ENCODE results near the gene BSX.

The BSX gene

GRCh38 chr11:123011510-123011909 is 29.9 kb upstream of the BSX start:
- no peak overlapping the region for H2BK15ac ChIP-seq (ENCODE audit: low read depth, poor library complexity, severe bottlenecking)
- 52% methylated on average over 4 of the region's 4 CpGs for WGBS
- H4K91ac ChIP-seq (ENCODE audit: low read length) = no peak overlapping the region
- no peak overlapping the region for H4K8ac ChIP-seq (ENCODE audit: low read length)
- H3K27me3 ChIP-seq (ENCODE audit: control insufficient read depth in 1 of 2, insufficient read depth in 1 of 2, low read length in 2 of 2) = peaks cover 30 to 59% of the 10 kb centered on the region in 2 experiments
- H3K9me3 ChIP-seq (ENCODE audit: control insufficient read depth, low read length) = no peaks in the 10 kb centered on the region
- no peak overlapping the region for H3K14ac ChIP-seq (ENCODE audit: low read length in 2 of 2)
- H3K79me1 ChIP-seq (replicated peaks; ENCODE audit: low read length, poor library complexity, severe bottlenecking) = no peaks in the 10 kb centered on the region
- no peak overlapping the region for H2BK5ac ChIP-seq (ENCODE audit: low read depth, low read length, poor library complexity, severe bottlenecking)
- H2AFZ ChIP-seq (ENCODE audit: low read depth, low read length) = no peak overlapping the region
- H2BK120ac ChIP-seq (ENCODE audit: low read depth, low read length) = no peak overlapping the region
- H3K4me3 ChIP-seq (ENCODE audit: insufficient read depth in 1 of 2, low read depth in 1 of 2, low read length in 2 of 2) = no peak overlapping the region
- no peak overlapping the region for H3K27ac ChIP-seq (ENCODE audit: low read length, poor library complexity, severe bottlenecking)
- no peak overlapping the region for H3K23ac ChIP-seq (ENCODE audit: low read length in 2 of 2)
- H3K9ac ChIP-seq (ENCODE audit: low read length) = no peak overlapping the region
- no peak overlapping the region for H3K18ac ChIP-seq (ENCODE audit: low read depth in 1 of 2, low read length in 2 of 2)
- DNase-seq = no peak
- no peaks in the 10 kb centered on the region for H3K36me3 ChIP-seq (ENCODE audit: control insufficient read depth in 1 of 2, insufficient read depth in 2 of 2, low read depth in 1 of 2, low read length in 2 of 2)
- no peak overlapping the region for H3K4me2 ChIP-seq (ENCODE audit: low read length, poor library complexity, severe bottlenecking)
- H3K4ac ChIP-seq (ENCODE audit: low read depth in 1 of 2, low read length in 2 of 2) = no peak overlapping the region
- H3K4me1 ChIP-seq (ENCODE audit: control insufficient read depth, insufficient read depth, low read depth, low read length) = no peaks in the 10 kb centered on the region
- no peak overlapping the region for H2BK12ac ChIP-seq (ENCODE audit: low read length in 2 of 2)
- H2AK5ac ChIP-seq (ENCODE audit: low read length, severe bottlenecking) = no peak overlapping the region

DNA sequence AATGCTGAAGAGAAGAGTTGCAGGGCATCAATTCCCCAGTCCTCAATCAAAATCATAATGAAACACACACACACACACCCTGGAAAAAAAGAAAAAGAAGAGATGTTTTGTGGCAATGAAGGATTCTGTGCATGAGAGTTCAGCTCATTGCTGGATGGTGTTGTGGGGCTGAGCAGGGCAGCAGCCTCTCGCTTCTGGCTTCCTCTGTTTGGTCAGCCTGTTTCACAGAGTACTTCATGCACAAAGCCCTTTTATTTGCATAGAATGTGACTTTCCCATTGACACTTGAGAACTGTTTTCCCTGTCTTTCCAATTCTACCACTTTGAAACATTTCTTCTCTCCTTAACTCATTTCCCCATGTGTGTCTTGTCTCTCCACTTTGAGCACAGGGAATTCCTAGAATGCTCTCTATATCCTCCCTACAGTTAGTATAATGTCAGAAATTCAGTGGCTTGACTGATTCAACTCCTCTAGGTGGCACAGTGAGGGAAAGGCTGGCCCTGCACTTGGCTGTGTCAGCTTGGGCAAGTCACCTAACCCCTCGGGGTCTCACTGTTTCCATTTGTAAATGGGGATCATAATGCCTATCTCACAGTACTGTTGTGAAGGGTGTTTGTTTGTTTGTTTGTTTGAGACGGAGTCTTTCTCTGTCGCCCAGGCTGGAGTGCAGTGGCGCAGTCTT is 25.4 kb upstream of the BSX start:
- 81% methylated on average over 5 of the region's 5 CpGs for WGBS
- no peak overlapping the region for H3K4me3 ChIP-seq (ENCODE audit: insufficient read depth in 1 of 2, low read depth in 1 of 2, low read length in 2 of 2)

GRCh38 chr11:123000721-123001120 is 19.1 kb upstream of the BSX start:
- no peak overlapping the region for H3K4ac ChIP-seq (ENCODE audit: low read depth in 1 of 2, low read length in 2 of 2)
- no peak for DNase-seq
- H3K14ac ChIP-seq (ENCODE audit: low read length in 2 of 2) = no peak overlapping the region
- no peak overlapping the region for H3K4me3 ChIP-seq (ENCODE audit: insufficient read depth in 1 of 2, low read depth in 1 of 2, low read length in 2 of 2)
- no peak overlapping the region for H2BK12ac ChIP-seq (ENCODE audit: low read length in 2 of 2)
- no peak overlapping the region for H2AK5ac ChIP-seq (ENCODE audit: low read length, severe bottlenecking)
- 89% methylated on average over 4 of the region's 5 CpGs for WGBS
- no peak overlapping the region for H2BK120ac ChIP-seq (ENCODE audit: low read depth, low read length)
- no peaks in the 10 kb centered on the region for H3K79me1 ChIP-seq (replicated peaks; ENCODE audit: low read length, poor library complexity, severe bottlenecking)
- no peaks in the 10 kb centered on the region for H3K36me3 ChIP-seq (ENCODE audit: control insufficient read depth in 1 of 2, insufficient read depth in 2 of 2, low read depth in 1 of 2, low read length in 2 of 2)
- H3K27me3 ChIP-seq (ENCODE audit: control insufficient read depth in 1 of 2, insufficient read depth in 1 of 2, low read length in 2 of 2) = peaks cover 28 to 45% of the 10 kb centered on the region in 2 experiments
- H2AFZ ChIP-seq (ENCODE audit: low read depth, low read length) = no peak overlapping the region
- H4K8ac ChIP-seq (ENCODE audit: low read length) = no peak overlapping the region
- no peaks in the 10 kb centered on the region for H3K4me1 ChIP-seq (ENCODE audit: control insufficient read depth, insufficient read depth, low read depth, low read length)
- H4K91ac ChIP-seq (ENCODE audit: low read length) = no peak overlapping the region
- H3K27ac ChIP-seq (ENCODE audit: low read length, poor library complexity, severe bottlenecking) = no peak overlapping the region
- H2BK15ac ChIP-seq (ENCODE audit: low read depth, poor library complexity, severe bottlenecking) = no peak overlapping the region
- H3K23ac ChIP-seq (ENCODE audit: low read length in 2 of 2) = no peak overlapping the region
- H3K4me2 ChIP-seq (ENCODE audit: low read length, poor library complexity, severe bottlenecking) = no peak overlapping the region
- H2BK5ac ChIP-seq (ENCODE audit: low read depth, low read length, poor library complexity, severe bottlenecking) = no peak overlapping the region
- no peak overlapping the region for H3K18ac ChIP-seq (ENCODE audit: low read depth in 1 of 2, low read length in 2 of 2)
- no peak overlapping the region for H3K9ac ChIP-seq (ENCODE audit: low read length)
- H3K9me3 ChIP-seq (ENCODE audit: control insufficient read depth, low read length) = no peaks in the 10 kb centered on the region

More for the DNA sequence above, 25.4 kb upstream of the BSX start:
- Histone ChIP-seq H3K4me2 (ENCODE audit: low read length, poor library complexity, severe bottlenecking) (no peak overlapping the region), H3K4ac (ENCODE audit: low read depth in 1 of 2, low read length in 2 of 2) (no peak overlapping the region), H2BK15ac (ENCODE audit: low read depth, poor library complexity, severe bottlenecking) (no peak overlapping the region), H3K23ac (ENCODE audit: low read length in 2 of 2) (no peak overlapping the region), H4K8ac (ENCODE audit: low read length) (no peak overlapping the region), H4K91ac (ENCODE audit: low read length) (no peak overlapping the region), H3K27me3 (ENCODE audit: control insufficient read depth in 1 of 2, insufficient read depth in 1 of 2, low read length in 2 of 2) (peaks cover 18 to 28% of the 10 kb centered on the region in 2 experiments), H3K4me1 (ENCODE audit: control insufficient read depth, insufficient read depth, low read depth, low read length) (no peaks in the 10 kb centered on the region), H3K36me3 (ENCODE audit: control insufficient read depth in 1 of 2, insufficient read depth in 2 of 2, low read depth in 1 of 2, low read length in 2 of 2) (no peaks in the 10 kb centered on the region), H2BK5ac (ENCODE audit: low read depth, low read length, poor library complexity, severe bottlenecking) (no peak overlapping the region), H2AK5ac (ENCODE audit: low read length, severe bottlenecking) (no peak overlapping the region), H3K27ac (ENCODE audit: low read length, poor library complexity, severe bottlenecking) (no peak overlapping the region), H3K9me3 (ENCODE audit: control insufficient read depth, low read length) (no peaks in the 10 kb centered on the region), H3K9ac (ENCODE audit: low read length) (no peak overlapping the region), H2BK120ac (ENCODE audit: low read depth, low read length) (no peak overlapping the region), H3K79me1 (replicated peaks; ENCODE audit: low read length, poor library complexity, severe bottlenecking) (no peaks in the 10 kb centered on the region), H2AFZ (ENCODE audit: low read depth, low read length) (no peak overlapping the region), H3K14ac (ENCODE audit: low read length in 2 of 2) (no peak overlapping the region), H2BK12ac (ENCODE audit: low read length in 2 of 2) (no peak overlapping the region), H3K18ac (ENCODE audit: low read depth in 1 of 2, low read length in 2 of 2) (no peak overlapping the region)
- no peak for DNase-seq

GRCh38 chr11:122998727-122999366 is 17.2 kb upstream of the BSX start:
- Histone ChIP-seq H2BK12ac (ENCODE audit: low read length in 2 of 2) (no peak overlapping the region), H3K27me3 (ENCODE audit: control insufficient read depth in 1 of 2, insufficient read depth in 1 of 2, low read length in 2 of 2) (peaks cover 37 to 57% of the 10 kb centered on the region in 2 experiments), H3K27ac (ENCODE audit: low read length, poor library complexity, severe bottlenecking) (no peak overlapping the region), H3K36me3 (ENCODE audit: control insufficient read depth in 1 of 2, insufficient read depth in 2 of 2, low read depth in 1 of 2, low read length in 2 of 2) (no peaks in the 10 kb centered on the region), H3K4me2 (ENCODE audit: low read length, poor library complexity, severe bottlenecking) (no peak overlapping the region), H2BK15ac (ENCODE audit: low read depth, poor library complexity, severe bottlenecking) (no peak overlapping the region), H3K4ac (ENCODE audit: low read depth in 1 of 2, low read length in 2 of 2) (no peak overlapping the region), H2BK5ac (ENCODE audit: low read depth, low read length, poor library complexity, severe bottlenecking) (no peak overlapping the region), H2AFZ (ENCODE audit: low read depth, low read length) (no peak overlapping the region), H2BK120ac (ENCODE audit: low read depth, low read length) (no peak overlapping the region), H3K4me3 (ENCODE audit: insufficient read depth in 1 of 2, low read depth in 1 of 2, low read length in 2 of 2) (no peak overlapping the region), H2AK5ac (ENCODE audit: low read length, severe bottlenecking) (no peak overlapping the region), H3K9me3 (ENCODE audit: control insufficient read depth, low read length) (no peaks in the 10 kb centered on the region), H4K91ac (ENCODE audit: low read length) (no peak overlapping the region), H3K23ac (ENCODE audit: low read length in 2 of 2) (no peak overlapping the region), H3K14ac (ENCODE audit: low read length in 2 of 2) (no peak overlapping the region), H3K79me1 (replicated peaks; ENCODE audit: low read length, poor library complexity, severe bottlenecking) (no peaks in the 10 kb centered on the region), H3K9ac (ENCODE audit: low read length) (no peak overlapping the region), H3K18ac (ENCODE audit: low read depth in 1 of 2, low read length in 2 of 2) (no peak overlapping the region), H3K4me1 (ENCODE audit: control insufficient read depth, insufficient read depth, low read depth, low read length) (no peaks in the 10 kb centered on the region), H4K8ac (ENCODE audit: low read length) (no peak overlapping the region)
- no peak for DNase-seq
- 36% methylated on average over 12 of the region's 14 CpGs for WGBS

All from mesenchymal stem cell (in vitro differentiated cells and primary cell).